Prostate gland (tissue), 2 donors: Measurements from ENCODE around the gene MED13.

Experiments used
- CTCF ChIP-seq, 4 experiments: fragments of 200-600 bp in 2 of 4; fragments of 450-650 bp in 2 of 4; sonication (generic) in 2 of 4; IDR thresholded peaks; 1 replicate in 3 of 4; 2 replicates in 1 of 4; pipeline ENCODE4 v1.5.1; 2016 to 2019; ENCODE audit warnings: antibody characterized with exemption in 4 of 4, mild to moderate bottlenecking in 2 of 4, moderate library complexity in 2 of 4
- POLR2A ChIP-seq: fragments of 450-650 bp; IDR thresholded peaks from one replicate; pipeline ENCODE4 v1.6.1; 2016; ENCODE audit warnings: antibody characterized with exemption, mild to moderate bottlenecking
- POLR2AphosphoS5 ChIP-seq: sonication (generic); formaldehyde crosslinking; IDR thresholded peaks from one replicate; pipeline ENCODE4 v1.6.1; 2017; ENCODE audit warnings: antibody characterized with exemption

- TF ChIP-seq CTCF (IDR thresholded peaks at IDR 0.05) (no peak), POLR2A (no peak), POLR2AphosphoS5 (no peak)
These were observed 25.8 kb upstream of the MED13 start for GRCh38 chr17:62090868-62091267.
